Caco-2 (cell line): Measurements from ENCODE around the gene C1S. TPM values are rescaled to one million over a fixed set of nuclear protein-coding genes. Genes with fewer than 3 reads are reported as not detected.

Source experiments
- BruUV-seq: library from RNA; stranded (reverse); fragments of 400-500 nt; replicated peaks from 2 replicates; lab custom pipeline; 2021; lab: Mats Ljungman, UMichigan
- CTCF ChIA-PET: fragments of 300-600 bp; sonication (Branson Sonifier 250); formaldehyde crosslinking; loops from one replicate; lab custom pipeline; 2022; ENCODE audit warnings: antibody characterized with exemption; lab: Charles Lee
- POLR2A ChIA-PET: fragments of 300-600 bp; sonication (Branson Sonifier 250); formaldehyde crosslinking; loops from one replicate; lab custom pipeline; 2022; ENCODE audit warnings: antibody characterized with exemption; lab: Charles Lee
- DNase-seq, 2 experiments: peaks; one replicate each; pipeline versions ENCODE4 v3.0.0 to v3.0.0-alpha.2; 2020 to 2022
- H3K27me3 ChIP-seq: replicated peaks from 2 replicates; pipeline ENCODE4 v1.6.0; 2011; ENCODE audit warnings: low read length; ENCODE audit not compliant: control insufficient read depth, insufficient read depth
- H3K36me3 ChIP-seq: 2 replicates; pipeline ENCODE4 v1.5.1; 2011; ENCODE audit warnings: low read length; ENCODE audit not compliant: control insufficient read depth, insufficient read depth
- H3K4me1 ChIP-seq: fragments of 250-450 bp; sonication (Bioruptor Pico); 2 replicates; pipeline ENCODE4 v1.5.1; 2020; ENCODE audit warnings: mild to moderate bottlenecking
- H3K4me3 ChIP-seq: 2 replicates; pipeline ENCODE4 v1.5.1; 2011; ENCODE audit warnings: low read depth, mild to moderate bottlenecking, control low read depth, low read length
- H3K9me3 ChIP-seq: fragments of 250-450 bp; sonication (Bioruptor Pico); 2 replicates; pipeline ENCODE4 v1.5.1; 2020; ENCODE audit warnings: mild to moderate bottlenecking, moderate library complexity
- H3K27ac Mint-ChIP-seq: one replicate; pipeline ENCODE4 v1.8.0; 2022; ENCODE audit warnings: mixed read lengths; ENCODE audit not compliant: unreplicated experiment
- H3K27me3 Mint-ChIP-seq: one replicate; pipeline ENCODE4 v1.8.0; 2022; ENCODE audit warnings: mixed read lengths; ENCODE audit not compliant: insufficient read depth, unreplicated experiment
- H3K36me3 Mint-ChIP-seq: one replicate; pipeline ENCODE4 v1.8.0; 2022; ENCODE audit warnings: mild to moderate bottlenecking, mixed read lengths; ENCODE audit not compliant: insufficient read depth, unreplicated experiment
- H3K4me1 Mint-ChIP-seq: one replicate; pipeline ENCODE4 v1.8.0; 2022; ENCODE audit warnings: low read depth, mixed read lengths; ENCODE audit not compliant: unreplicated experiment
- H3K4me3 Mint-ChIP-seq: one replicate; pipeline ENCODE4 v1.8.0; 2022; ENCODE audit warnings: mild to moderate bottlenecking, moderate library complexity, mixed read lengths; ENCODE audit not compliant: unreplicated experiment
- H3K9me3 Mint-ChIP-seq: one replicate; pipeline ENCODE4 v1.8.0; 2022; ENCODE audit warnings: mixed read lengths; ENCODE audit not compliant: unreplicated experiment
- intact Hi-C: fragments of 100-400 bp; cut with micrococcal nuclease; formaldehyde crosslinking; loops from one replicate; pipeline ENCODE4 v1.10.0; 2022; ENCODE audit not compliant: unreplicated experiment
- total RNA-seq: library from RNA; stranded (reverse); gene quantifications from 2 replicates; pipeline ENCODE4 v1.2.3, GENCODE V29; 2022
- TF ChIP-seq, protein P1 (sequence below), 2 experiments: fragments of 200-600 bp in 1 of 2; IDR thresholded peaks; 1 replicate in 1 of 2; 2 replicates in 1 of 2; pipeline versions ENCODE4 v1.5.1 to v1.8.0; 2011 to 2022; ENCODE audit warnings: antibody characterized with exemption in 1 of 2, control low read depth in 1 of 2, inconsistent platforms in 1 of 2, low read depth in 1 of 2, low read length in 1 of 2, mild to moderate bottlenecking in 1 of 2, moderate library complexity in 1 of 2; ENCODE audit not compliant: insufficient read depth in 1 of 2, severe bottlenecking in 1 of 2, unreplicated experiment in 1 of 2

Gene C1S
- total RNA-seq, 1 experiment from 2014 or later, result 6.1 TPM

GRCh38 chr12:7091660-7092228 lies 31.2 kb downstream of the C1S start:
- Mint-ChIP-seq H3K4me1 (no peaks in the 10 kb centered on the region), H3K27me3 (no peaks in the 10 kb centered on the region), H3K4me3 (peak overlapping the region; percentile 56), H3K9me3 (no peaks in the 10 kb centered on the region), H3K36me3 (peaks cover 18% of the 10 kb centered on the region), H3K27ac (peak overlapping the region; percentile 76)
- peaks cover 5% of the 10 kb centered on the region; the same call in 1 of the 2 replicates for H3K4me1 ChIP-seq
- CTCF ChIA-PET, result interaction anchor here (0.9 to 2.0 kb wide), 5 partner anchors 16 to 148 kb away, joined by 3 to 9 read pairs (median 4); partner anchors contain the start of genes C12orf57, C1RL, C1S and RNU7-1
- no peaks in the 10 kb centered on the region for H3K27me3 ChIP-seq
- POLR2A ChIA-PET, result interaction anchor here (1.0 kb wide), 1 partner anchor 148 kb away, joined by 3 read pairs; the partner anchor contains the start of genes C12orf57 and RNU7-1
- H3K4me3 ChIP-seq, result no peak overlapping the region
- intact Hi-C loops, result loop anchor here (1.0 to 5.0 kb wide), 6 partner anchors 17 to 147 kb away; partner anchors contain the start of genes C12orf57, C1S and LPCAT3
- TF ChIP-seq, protein P1, sequence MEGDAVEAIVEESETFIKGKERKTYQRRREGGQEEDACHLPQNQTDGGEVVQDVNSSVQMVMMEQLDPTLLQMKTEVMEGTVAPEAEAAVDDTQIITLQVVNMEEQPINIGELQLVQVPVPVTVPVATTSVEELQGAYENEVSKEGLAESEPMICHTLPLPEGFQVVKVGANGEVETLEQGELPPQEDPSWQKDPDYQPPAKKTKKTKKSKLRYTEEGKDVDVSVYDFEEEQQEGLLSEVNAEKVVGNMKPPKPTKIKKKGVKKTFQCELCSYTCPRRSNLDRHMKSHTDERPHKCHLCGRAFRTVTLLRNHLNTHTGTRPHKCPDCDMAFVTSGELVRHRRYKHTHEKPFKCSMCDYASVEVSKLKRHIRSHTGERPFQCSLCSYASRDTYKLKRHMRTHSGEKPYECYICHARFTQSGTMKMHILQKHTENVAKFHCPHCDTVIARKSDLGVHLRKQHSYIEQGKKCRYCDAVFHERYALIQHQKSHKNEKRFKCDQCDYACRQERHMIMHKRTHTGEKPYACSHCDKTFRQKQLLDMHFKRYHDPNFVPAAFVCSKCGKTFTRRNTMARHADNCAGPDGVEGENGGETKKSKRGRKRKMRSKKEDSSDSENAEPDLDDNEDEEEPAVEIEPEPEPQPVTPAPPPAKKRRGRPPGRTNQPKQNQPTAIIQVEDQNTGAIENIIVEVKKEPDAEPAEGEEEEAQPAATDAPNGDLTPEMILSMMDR (IDR thresholded peaks at IDR 0.05; ENCODE audit: insufficient read depth in 1 of 2, low read depth in 1 of 2, low read length in 1 of 2, severe bottlenecking in 1 of 2, unreplicated experiment in 1 of 2), result no peak
- peak in 1 of 2 experiments; percentile 39 for DNase-seq
- no TSS peak for BruUV-seq
- H3K36me3 ChIP-seq, result no peaks in the 10 kb centered on the region
- no peaks in the 10 kb centered on the region for H3K9me3 ChIP-seq

DNA sequence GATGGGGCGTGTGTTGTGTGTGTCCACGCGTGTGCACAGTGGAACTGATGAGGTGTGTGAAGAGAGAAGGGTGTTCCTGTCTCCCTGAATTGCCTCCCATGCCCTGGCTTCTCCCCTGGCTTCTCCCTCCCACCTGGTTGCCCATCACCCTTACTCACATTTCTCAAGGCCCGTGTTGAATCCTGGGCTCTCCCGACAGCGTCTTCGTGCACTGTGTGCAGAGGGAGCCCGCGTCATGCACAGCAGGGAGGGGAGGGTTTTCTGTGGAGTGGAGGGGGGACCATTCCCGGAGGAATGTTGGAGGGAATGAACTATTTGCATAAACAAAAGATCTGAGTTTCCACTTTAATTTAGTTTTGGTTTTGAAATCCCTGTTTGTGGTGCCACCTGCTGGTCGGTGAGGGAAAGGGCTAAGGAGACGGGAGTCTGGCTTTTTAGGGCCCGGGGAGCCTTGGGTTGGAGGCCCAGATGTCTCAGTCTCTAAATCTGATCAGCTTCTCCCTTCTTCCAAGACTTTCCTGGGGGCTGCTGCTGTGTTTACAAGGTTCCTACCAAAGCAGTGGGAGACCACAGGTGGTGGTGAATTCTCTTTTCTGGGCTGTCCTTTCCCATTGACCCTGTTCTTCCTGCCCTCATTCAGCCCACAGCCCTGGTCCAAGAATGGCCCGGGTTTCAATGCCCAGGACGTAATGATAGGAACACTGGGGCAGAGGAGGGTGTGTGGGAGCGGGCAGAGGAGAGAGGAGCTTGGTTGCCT lies 31.9 kb downstream of the C1S start, which contains the start of gene C1R:
Gene C1R (minus strand): TSS at position 217 of the 757 bp plus-strand sequence. CDS start 57 bp downstream, at position 160.
- H3K4me1 ChIP-seq, result peaks cover 5% of the 10 kb centered on the region; the same call in 1 of the 2 replicates
- TF ChIP-seq, protein P1 (IDR thresholded peaks at IDR 0.05; ENCODE audit: insufficient read depth in 1 of 2, low read depth in 1 of 2, low read length in 1 of 2, severe bottlenecking in 1 of 2, unreplicated experiment in 1 of 2), result peak; percentile 94 to 97
- Mint-ChIP-seq H3K4me3 (peak within 1 kb of the TSS; percentile 56), H3K27me3 (no peaks in the 10 kb centered on the region), H3K36me3 (peaks cover 23% of the 10 kb centered on the region), H3K9me3 (no peaks in the 10 kb centered on the region), H3K27ac (peak within 1 kb of the TSS; percentile 76), H3K4me1 (no peaks in the 10 kb centered on the region)
- ChIA-PET POLR2A (interaction anchor here (1.0 kb wide), 1 partner anchor 149 kb away, joined by 3 read pairs; the partner anchor contains the start of genes C12orf57 and RNU7-1), CTCF (interaction anchor here (0.6 to 2.0 kb wide), 4 partner anchors 14 to 149 kb away, joined by 3 to 9 read pairs (median 4); partner anchors contain the start of genes C12orf57, C1S and RNU7-1)
- no peaks in the 10 kb centered on the region for H3K27me3 ChIP-seq
- intact Hi-C loops, result loop anchor here (1.0 to 5.0 kb wide), 6 partner anchors 16 to 148 kb away; partner anchors contain the start of genes C12orf57, C1S and LPCAT3
- BruUV-seq, result no TSS peak
- H3K9me3 ChIP-seq, result no peaks in the 10 kb centered on the region
- no peaks in the 10 kb centered on the region for H3K36me3 ChIP-seq
- peak within 1 kb of the TSS; percentile 11 for H3K4me3 ChIP-seq
- peak; percentile 71 to 81 for DNase-seq
